Astrocyte (in vitro differentiated cells and primary cell): ENCODE results near the gene TTLL7. TPM values are rescaled to one million over a fixed set of nuclear protein-coding genes. Genes with fewer than 3 reads are reported as not detected.
"Not testable (repeated sequence)": the region's sequence is repeated elsewhere in the genome, so short reads cannot be mapped to it uniquely, and the experiment has no call there.

Experiments
- DNase-seq: peaks from one replicate; pipeline ENCODE4 v3.0.0-alpha.2; 2010; ENCODE audit warnings: low read depth
- FAIRE-seq: peaks from 2 replicates; lab custom pipeline; 2011; peaks lifted over from hg19 to GRCh38; lab: Jason Lieb, UNC
- H2AFZ ChIP-seq: 2 replicates; pipeline ENCODE4 v1.6.0; 2012; ENCODE audit warnings: low read depth, low read length, inconsistent platforms
- H3K27ac ChIP-seq: 2 replicates; pipeline ENCODE4 v1.5.1; 2011; ENCODE audit warnings: low read depth, low read length, inconsistent platforms
- H3K27me3 ChIP-seq: 2 replicates; pipeline ENCODE4 v1.6.0; 2011; ENCODE audit warnings: low read length, inconsistent platforms; ENCODE audit not compliant: insufficient read depth
- H3K36me3 ChIP-seq: 2 replicates; pipeline ENCODE4 v1.5.1; 2011; ENCODE audit warnings: low read length, inconsistent platforms; ENCODE audit not compliant: insufficient read depth
- H3K4me1 ChIP-seq: 2 replicates; pipeline ENCODE4 v1.5.1; 2011; ENCODE audit warnings: low read length, inconsistent platforms; ENCODE audit not compliant: insufficient read depth
- H3K4me2 ChIP-seq: 2 replicates; pipeline ENCODE4 v1.6.0; 2012; ENCODE audit warnings: low read length, inconsistent platforms
- H3K4me3 ChIP-seq: 2 replicates; pipeline ENCODE4 v1.5.1; 2011; ENCODE audit warnings: low read depth, mild to moderate bottlenecking, low read length, inconsistent platforms; ENCODE audit not compliant: insufficient read depth
- H3K79me2 ChIP-seq: 2 replicates; pipeline ENCODE4 v1.6.0; 2012; ENCODE audit warnings: mild to moderate bottlenecking, low read length, inconsistent platforms; ENCODE audit not compliant: insufficient read depth
- H3K9ac ChIP-seq: 2 replicates; pipeline ENCODE4 v1.6.0; 2012; ENCODE audit warnings: mild to moderate bottlenecking, low read length, inconsistent platforms
- H3K9me3 ChIP-seq: 2 replicates; pipeline ENCODE4 v1.5.1; 2012; ENCODE audit warnings: low read depth, mild to moderate bottlenecking, low read length, inconsistent platforms; ENCODE audit not compliant: insufficient read depth
- H4K20me1 ChIP-seq: 2 replicates; pipeline ENCODE4 v1.6.0; 2012; ENCODE audit warnings: low read length, inconsistent platforms; ENCODE audit not compliant: insufficient read depth
- H3K27ac Mint-ChIP-seq: one replicate; pipeline ENCODE4 v1.8.0; 2021; ENCODE audit warnings: mild to moderate bottlenecking, mixed read lengths; ENCODE audit not compliant: unreplicated experiment
- H3K27me3 Mint-ChIP-seq: one replicate; pipeline ENCODE4 v1.8.0; 2021; ENCODE audit warnings: low read depth, mixed read lengths; ENCODE audit not compliant: unreplicated experiment
- H3K36me3 Mint-ChIP-seq: one replicate; pipeline ENCODE4 v1.8.0; 2021; ENCODE audit warnings: low read depth, mixed read lengths; ENCODE audit not compliant: unreplicated experiment
- H3K4me1 Mint-ChIP-seq: one replicate; pipeline ENCODE4 v1.8.0; 2021; ENCODE audit warnings: low read depth, mixed read lengths; ENCODE audit not compliant: unreplicated experiment
- H3K4me3 Mint-ChIP-seq: one replicate; pipeline ENCODE4 v1.8.0; 2021; ENCODE audit warnings: mild to moderate bottlenecking, moderate library complexity, mixed read lengths; ENCODE audit not compliant: unreplicated experiment
- H3K9me3 Mint-ChIP-seq: one replicate; pipeline ENCODE4 v1.8.0; 2021; ENCODE audit warnings: mild to moderate bottlenecking, mixed read lengths; ENCODE audit not compliant: unreplicated experiment
- CTCF ChIP-seq: IDR thresholded peaks from 2 replicates; pipeline ENCODE4 v1.5.1; 2011; ENCODE audit warnings: low read depth, mild to moderate bottlenecking, inconsistent platforms, low read length, moderate library complexity; ENCODE audit not compliant: insufficient read depth
- EZH2 ChIP-seq: IDR thresholded peaks from 2 replicates; pipeline ENCODE4 v1.6.1; 2012; ENCODE audit warnings: mild to moderate bottlenecking, low read length, inconsistent platforms; ENCODE audit not compliant: insufficient read depth
- total RNA-seq: library from RNA; stranded (reverse); gene quantifications from 2 replicates; pipeline ENCODE4 v1.2.1, GENCODE V29; 2021

Gene TTLL7
- total RNA-seq, 1 donor from 2014 or later = 28.5 TPM

- FAIRE-seq (no peak), DNase-seq (no peak)
- Mint-ChIP-seq H3K9me3 (peaks cover 3% of the 10 kb centered on the region), H3K4me3 (no peak overlapping the region), H3K4me1 (peaks cover 4% of the 10 kb centered on the region), H3K27ac (no peak overlapping the region), H3K27me3 (no peaks in the 10 kb centered on the region), H3K36me3 (peaks cover 12% of the 10 kb centered on the region)
- H3K9ac ChIP-seq = no peak overlapping the region
- H3K27ac ChIP-seq = no peak overlapping the region
- no peaks in the 10 kb centered on the region for H3K9me3 ChIP-seq
- H2AFZ ChIP-seq = no peak overlapping the region
- no peaks in the 10 kb centered on the region for H3K36me3 ChIP-seq
- H3K4me3 ChIP-seq = no peak overlapping the region
- no peaks in the 10 kb centered on the region for H3K79me2 ChIP-seq
- H3K4me1 ChIP-seq = no peaks in the 10 kb centered on the region
- H4K20me1 ChIP-seq = no peaks in the 10 kb centered on the region
- TF ChIP-seq EZH2 (no peak), CTCF (no peak)
- no peak overlapping the region for H3K4me2 ChIP-seq
- no peaks in the 10 kb centered on the region for H3K27me3 ChIP-seq
Observed at GRCh38 chr1:83917959-83918358, 81.0 kb downstream of the TTLL7 start.

GRCh38 chr1:83916094-83916493 is 82.8 kb downstream of the TTLL7 start:
- H3K4me1 ChIP-seq, H3K9me3 ChIP-seq, H3K27me3 Mint-ChIP-seq, H3K4me2 ChIP-seq, H3K27ac Mint-ChIP-seq, DNase-seq, FAIRE-seq, H3K4me1 Mint-ChIP-seq, H3K4me3 Mint-ChIP-seq, H4K20me1 ChIP-seq, H3K36me3 ChIP-seq, H3K27me3 ChIP-seq, H2AFZ ChIP-seq, H3K9ac ChIP-seq, H3K79me2 ChIP-seq, H3K9me3 Mint-ChIP-seq, H3K4me3 ChIP-seq, H3K27ac ChIP-seq: not testable (repeated sequence)
- peaks cover 12% of the 10 kb centered on the region for H3K36me3 Mint-ChIP-seq

GRCh38 chr1:83912876-83913275 is 86.1 kb downstream of the TTLL7 start:
- H3K27me3 ChIP-seq = no peaks in the 10 kb centered on the region
- FAIRE-seq = no peak
- Mint-ChIP-seq H3K9me3 (peaks cover 1% of the 10 kb centered on the region), H3K4me3 (no peak overlapping the region), H3K27ac (no peak overlapping the region), H3K27me3 (no peaks in the 10 kb centered on the region), H3K36me3 (peaks cover 9% of the 10 kb centered on the region), H3K4me1 (peaks cover 5% of the 10 kb centered on the region)
- no peak for TF ChIP-seq EZH2
- TF ChIP-seq CTCF = no peak
- no peaks in the 10 kb centered on the region for H4K20me1 ChIP-seq
- no peak overlapping the region for H3K4me3 ChIP-seq
- H3K9ac ChIP-seq = no peak overlapping the region
- H3K36me3 ChIP-seq = no peaks in the 10 kb centered on the region
- H3K79me2 ChIP-seq = no peaks in the 10 kb centered on the region
- no peak overlapping the region for H3K27ac ChIP-seq
- H3K4me2 ChIP-seq = no peak overlapping the region
- no peak overlapping the region for H2AFZ ChIP-seq
- no peaks in the 10 kb centered on the region for H3K4me1 ChIP-seq
- no peaks in the 10 kb centered on the region for H3K9me3 ChIP-seq
- DNase-seq = no peak
